Measurements from ENCODE around the gene PDE10A. TPM values are rescaled to one million over a fixed set of nuclear protein-coding genes. Genes with fewer than 3 reads are reported as not detected.
A peak's percentile ranks its signal among the peaks of the same experiment; 100 is the strongest.
"Not testable (repeated sequence)": the region's sequence is repeated elsewhere in the genome, so short reads cannot be mapped to it uniquely, and the experiment has no call there.

PDE10A gene
- total RNA-seq, 1 experiment from 2014 or later = 233 TPM

DNA sequence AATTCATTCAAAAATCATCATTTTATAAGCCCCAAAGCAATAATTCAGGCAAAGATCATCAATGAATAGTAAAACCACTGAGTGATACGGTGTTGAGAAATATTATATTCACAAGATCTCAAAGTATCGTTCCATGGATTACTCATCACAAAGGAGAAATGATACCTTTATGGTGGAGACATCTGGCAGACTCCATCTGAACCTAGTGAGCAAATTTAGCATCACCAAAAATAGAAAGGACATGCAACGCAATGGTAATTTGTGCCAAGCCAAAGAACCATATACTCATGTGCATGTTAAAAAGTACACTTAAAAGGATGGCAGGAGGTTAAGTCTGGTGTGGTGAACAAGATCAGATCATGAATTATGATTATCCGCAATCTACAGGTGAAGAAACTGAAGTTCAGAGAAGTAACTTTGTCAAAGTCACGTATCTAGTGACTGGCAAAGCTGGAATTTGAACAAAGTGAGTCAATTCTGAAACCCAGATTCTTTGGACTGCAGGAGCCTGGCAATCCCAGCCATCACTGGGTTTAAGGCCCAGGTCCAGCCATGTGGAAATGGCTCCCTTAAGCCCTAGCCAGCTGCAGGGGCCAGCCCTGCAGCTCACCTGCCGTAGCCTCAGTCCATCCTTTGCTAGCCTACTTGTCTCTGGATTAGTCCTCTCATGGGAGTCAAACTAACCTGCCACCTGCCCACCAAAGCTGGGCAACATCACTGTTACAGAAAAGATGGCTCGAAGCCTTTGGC is 68.3 kb downstream of the PDE10A start:
- no peak for DNase-seq (ENCODE audit: extremely low read depth, low read depth)

DNA sequence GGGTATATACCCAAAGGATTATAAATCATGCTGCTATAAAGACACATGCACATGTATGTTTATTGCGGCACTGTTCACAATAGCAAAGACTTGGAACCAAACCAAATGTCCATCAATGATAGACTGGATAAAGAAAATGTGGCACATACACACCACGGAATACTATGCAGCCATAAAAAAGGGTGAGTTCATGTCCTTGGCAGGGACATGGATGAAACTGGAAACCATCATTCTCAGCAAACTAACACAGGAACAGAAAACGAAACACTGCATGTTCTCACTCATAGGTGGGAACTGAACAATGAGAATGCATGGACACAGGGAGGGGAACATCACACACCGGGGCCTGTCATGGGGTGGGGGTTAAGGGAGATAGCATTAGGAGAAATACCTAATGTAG is 70.1 kb downstream of the PDE10A start:
- not testable (repeated sequence) for DNase-seq (ENCODE audit: extremely low read depth, low read depth)

DNA sequence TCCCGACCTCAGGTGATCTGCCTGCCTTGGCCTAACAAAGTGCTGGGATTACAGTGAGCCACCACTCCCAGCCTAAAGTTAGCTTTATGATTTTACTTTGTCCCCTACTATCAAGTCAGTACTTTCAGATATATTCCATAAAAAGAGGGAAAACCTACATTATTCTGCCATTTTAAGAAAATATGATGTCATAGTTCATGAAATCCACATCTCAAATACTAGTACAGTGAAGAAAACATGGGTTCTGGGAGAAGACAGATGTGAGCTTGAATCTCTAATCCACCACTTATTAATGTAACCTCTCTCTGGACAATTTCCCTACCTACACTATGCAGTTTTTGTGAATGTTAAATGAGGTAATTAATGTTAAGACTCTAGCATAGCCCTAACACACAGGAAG is 74.5 kb downstream of the PDE10A start:
- DNase-seq (ENCODE audit: extremely low read depth, low read depth) = no peak

DNA sequence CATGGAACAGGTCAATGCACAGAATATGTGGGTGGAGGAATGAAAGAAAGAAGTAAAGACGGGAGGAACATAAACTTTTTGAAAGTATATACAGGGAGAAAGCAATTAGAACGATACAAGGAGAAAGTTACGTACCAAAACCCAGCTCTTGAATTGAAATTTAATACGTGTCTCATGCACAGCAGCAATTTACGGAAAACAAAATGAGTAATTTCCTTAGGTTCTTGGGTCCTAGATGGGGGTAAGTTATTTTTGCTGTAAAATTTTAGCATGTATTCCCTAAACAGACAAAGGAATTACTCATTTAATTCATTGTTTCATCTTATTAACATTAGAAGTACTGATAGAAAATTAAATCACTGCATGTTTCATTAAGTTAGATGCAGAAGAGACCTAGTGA is 75.8 kb downstream of the PDE10A start:
- DNase-seq (ENCODE audit: extremely low read depth, low read depth) = no peak

DNA sequence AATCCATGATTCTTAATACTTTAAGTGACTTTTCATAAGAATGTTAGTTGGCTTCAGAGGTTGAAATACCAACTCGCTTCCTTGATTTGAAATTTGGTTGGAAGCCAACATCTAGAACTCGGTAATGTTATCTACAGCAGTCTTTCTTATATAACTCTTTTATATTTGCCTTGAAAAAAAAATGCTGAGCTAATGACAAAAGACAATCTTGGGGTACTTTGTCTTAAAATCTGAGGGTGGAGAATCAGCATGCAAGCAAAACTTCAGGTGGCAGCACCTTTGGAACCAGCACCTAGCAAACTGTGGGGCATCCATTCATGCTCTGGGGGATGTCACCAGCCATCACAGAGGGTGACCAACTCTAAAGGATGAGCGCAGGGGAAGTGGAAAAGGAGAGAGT is 76.3 kb downstream of the PDE10A start:
- no peak for DNase-seq (ENCODE audit: extremely low read depth, low read depth)

DNA sequence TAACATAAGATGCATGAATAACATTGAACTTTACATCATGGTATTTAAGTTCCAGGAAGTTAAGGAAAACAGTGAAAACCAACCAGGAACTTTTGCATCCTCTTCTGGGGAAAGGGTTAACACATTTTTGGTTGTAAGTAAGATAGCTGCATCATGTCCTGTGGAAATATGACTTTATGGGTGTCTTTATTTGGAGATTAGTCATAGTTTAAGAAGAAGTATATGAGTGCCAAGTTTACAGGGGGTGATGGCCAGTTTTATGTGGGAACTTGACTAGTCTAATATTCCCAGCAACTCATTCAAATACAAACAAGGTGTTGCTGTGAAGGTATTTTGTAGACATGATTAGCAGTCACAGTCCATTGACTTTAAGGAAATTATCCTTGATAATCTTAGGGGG is 78.0 kb downstream of the PDE10A start:
- DNase-seq (ENCODE audit: extremely low read depth, low read depth) = no peak

DNA sequence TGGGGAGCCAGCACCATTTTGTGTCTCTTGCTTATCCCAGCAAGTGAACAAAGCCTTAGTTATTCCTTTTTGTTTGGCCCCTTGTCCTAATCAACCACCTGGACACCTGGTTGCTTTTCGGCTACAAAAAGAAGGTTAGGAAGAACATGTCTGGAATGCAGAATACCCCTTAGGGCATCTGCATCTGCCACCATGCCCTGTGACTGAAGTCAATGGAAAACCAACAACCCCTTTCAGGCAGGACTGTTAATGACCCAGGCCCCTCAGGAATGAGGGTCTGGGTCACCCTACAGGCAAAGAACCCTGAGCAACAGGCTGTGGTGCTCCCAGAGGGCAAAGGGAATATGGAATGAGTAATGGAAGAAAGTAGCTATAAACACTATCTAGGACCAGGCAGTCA is 78.5 kb downstream of the PDE10A start:
- DNase-seq (ENCODE audit: extremely low read depth, low read depth) = no peak

DNA sequence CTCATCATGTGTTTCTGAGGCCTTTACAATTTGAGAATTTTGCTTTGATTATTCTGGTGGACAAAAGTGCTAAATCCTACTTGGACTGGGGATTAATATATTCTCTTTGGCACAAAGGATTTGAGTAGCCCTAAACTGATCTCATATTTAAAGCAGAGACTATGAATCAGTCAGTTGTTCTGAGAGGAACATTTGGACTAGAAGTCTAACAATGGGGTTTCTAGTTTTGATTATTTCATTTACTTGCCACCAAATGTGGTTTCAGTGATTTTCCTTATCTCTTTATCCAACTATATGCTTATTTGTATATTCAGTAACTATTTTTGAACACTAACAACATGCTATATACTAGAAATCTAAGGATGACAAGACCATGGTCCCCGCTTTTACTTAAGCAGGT is 81.4 kb downstream of the PDE10A start:
- DNase-seq (ENCODE audit: extremely low read depth, low read depth) = no peak

DNA sequence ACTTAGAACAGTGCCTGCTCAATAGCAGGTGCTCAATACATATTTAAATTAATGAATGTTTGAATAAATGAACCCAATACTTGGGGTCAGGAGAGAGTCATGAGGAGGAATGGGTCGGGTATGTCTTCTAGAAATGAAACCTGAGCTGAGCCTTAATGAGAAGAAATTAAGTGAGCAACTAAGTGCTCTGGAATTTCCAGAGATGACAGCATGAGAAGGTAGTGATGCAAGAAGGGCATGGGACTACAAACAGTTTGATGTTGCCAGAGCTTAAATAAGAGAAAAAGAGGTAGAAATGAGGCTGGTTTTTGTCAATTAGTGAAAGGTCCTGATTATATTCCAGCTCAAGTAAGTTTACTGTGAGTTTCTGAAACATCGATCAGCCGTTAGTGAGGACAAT is 82.9 kb downstream of the PDE10A start:
- no peak for DNase-seq (ENCODE audit: extremely low read depth, low read depth)

DNA sequence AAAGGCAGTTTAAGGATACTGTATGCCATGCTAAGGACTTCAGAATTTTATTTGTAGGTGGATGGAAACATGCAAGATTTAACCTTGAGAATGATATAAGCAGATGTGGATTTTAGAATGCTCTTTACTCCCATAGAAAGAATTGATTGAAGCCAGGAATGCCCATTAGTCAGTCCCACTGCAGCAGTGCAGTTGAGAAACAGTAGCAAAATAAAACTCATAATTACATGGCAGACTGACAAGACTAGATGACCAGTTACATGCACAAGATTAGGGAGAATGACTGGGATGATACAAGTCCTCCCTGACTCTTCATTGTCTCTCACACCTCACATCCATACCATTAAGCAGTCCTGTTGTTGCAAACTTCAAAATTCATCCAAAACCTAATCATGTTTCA is 83.9 kb downstream of the PDE10A start:
- DNase-seq (ENCODE audit: extremely low read depth, low read depth) = no peak

DNA sequence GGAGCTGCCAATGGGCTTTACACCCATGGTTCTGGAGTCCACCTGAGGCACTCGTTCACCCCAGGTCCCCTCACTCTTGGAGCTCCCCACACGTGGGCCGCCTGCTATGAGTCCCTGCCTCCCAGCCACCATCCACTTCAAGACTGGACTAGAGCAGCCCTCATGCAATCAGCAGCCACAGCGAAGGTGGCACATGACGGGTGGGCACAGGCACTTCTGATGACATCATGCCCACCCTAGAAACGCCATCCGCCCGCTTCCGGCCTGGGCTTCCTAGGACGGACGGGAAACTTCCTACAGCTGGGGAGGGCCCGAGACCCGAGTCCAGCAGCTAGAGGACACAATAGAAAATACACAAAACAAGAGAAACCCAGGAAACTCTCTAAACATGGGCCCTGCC is 85.5 kb downstream of the PDE10A start:
- DNase-seq (ENCODE audit: extremely low read depth, low read depth) = no peak

DNA sequence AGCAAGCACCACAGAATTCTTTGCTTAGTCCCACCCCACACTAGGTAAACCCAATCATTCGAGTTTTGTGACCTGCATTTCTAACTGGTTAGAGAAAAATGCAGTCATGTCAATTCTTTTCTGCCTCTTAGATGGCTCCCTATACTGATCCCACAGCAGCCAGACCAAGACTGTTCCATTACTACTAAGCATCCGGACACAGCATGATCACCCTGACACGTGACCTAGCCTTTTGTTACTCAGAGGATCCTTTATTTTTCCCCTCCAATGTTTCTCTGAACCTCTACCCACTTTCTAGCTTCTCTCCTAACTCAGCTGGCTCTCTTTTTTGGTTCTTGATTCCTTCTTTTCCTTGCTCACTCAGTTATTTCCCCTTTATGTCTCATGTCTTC is 87.9 kb downstream of the PDE10A start:
- DNase-seq (ENCODE audit: extremely low read depth, low read depth) = peak; percentile 22

DNA sequence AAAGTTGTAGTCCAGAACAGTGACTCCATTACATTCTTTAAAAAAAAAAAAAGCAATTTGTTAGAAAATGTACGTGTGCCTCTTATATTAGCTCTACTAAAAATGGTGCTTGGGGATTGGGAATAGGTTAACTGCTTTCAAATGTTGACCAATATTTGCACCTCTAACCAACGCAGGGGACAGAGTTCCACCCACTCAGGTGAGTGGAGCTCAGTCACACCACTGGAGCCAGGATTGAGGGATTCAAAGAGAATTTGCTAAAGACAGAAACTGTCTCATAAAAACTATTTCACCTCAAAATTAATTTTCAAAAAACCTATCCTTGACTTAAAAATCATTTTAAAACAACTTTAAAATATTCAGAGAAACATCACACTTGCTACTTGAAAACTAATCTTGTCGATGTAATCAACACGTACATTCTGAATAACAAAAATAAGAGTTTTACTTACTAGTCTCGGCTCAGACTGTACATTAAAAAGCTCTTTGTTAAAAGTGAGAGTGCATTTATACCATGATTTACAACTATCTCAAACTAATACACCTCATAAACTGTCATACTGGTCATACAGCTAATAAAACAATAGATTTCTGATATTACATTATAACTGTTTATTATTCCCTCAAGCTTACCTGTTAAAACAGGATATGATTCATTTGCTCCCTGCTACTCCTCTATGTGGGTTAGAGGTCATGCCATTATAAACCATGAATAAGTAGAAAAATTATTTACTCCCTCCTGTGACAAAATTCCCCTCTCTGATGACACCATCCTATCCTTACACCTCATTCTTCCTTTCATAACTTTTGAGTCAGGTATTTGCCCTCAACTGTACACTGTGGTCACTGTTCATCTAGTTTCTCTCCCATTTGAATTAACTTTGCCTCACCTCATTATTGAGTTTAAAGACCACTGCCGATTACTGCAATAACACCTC is 88.6 kb downstream of the PDE10A start:
- peak; percentile 63 for DNase-seq (ENCODE audit: extremely low read depth, low read depth)

DNA sequence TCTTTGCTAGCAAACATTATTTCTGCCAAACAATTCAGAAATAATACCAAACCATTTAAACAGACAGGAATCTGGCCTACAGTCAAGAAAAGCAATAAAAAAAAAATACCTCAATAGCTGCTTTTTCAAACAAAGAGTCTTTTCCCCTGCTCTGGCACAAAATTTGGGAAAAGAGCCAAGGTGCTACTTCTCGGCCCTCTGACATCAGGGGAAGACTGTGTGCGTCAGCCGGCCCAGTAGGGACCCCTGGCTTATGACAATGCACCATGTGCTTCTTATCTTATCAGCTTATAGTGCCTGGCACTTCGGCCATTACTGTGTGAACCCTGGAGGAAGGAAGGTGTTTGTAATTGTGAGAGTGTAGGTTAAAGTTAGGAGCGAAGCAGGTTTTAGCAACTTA is 89.4 kb downstream of the PDE10A start:
- DNase-seq (ENCODE audit: extremely low read depth, low read depth) = peak; percentile 75

DNA sequence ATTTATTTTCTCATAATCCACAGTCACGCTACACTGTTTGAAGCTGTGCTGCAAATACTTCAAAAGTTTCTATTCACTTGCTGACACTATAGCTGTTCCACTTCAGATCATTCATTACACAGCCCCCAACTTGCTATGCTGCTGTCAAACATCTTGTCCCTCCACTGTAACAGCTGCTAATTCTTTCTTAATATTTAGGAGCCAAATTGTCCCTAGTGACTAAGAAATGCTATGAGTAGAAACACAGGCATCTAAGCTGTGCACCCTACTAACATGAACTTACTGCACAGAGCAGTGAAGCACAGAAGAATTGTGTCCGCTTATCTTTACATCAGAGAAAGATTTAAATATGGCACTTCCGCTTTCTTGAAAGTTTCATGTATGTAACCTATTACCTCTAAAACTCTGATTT is 91.3 kb downstream of the PDE10A start:
- no peak for DNase-seq (ENCODE audit: extremely low read depth, low read depth)

DNA sequence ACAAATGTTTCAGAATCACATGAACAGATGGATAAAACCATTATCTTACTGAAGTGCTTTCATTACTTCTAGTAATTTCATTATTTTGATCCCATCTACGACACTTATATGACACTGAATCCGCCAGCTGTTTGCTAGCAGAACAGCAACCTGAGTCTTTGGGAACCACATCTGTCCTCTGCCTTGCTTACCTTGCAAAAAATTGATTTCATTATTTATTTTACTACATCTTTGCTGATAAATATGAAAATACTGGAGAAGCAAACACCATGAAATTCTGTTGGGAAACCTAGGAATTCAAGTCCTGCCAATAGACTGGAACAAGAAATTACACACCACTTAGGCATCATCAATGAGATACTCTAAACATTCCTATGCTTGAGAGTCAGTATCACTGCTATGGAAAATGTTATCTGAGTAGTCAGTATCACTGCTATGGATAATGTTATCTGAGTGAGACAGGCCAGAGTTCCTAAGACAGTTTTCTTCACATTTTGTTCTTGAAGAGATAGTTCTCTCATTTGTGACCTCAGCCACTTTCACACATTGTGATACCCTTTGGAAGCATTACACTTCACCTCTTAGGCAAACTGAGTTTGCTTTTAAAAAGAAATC is 91.9 kb downstream of the PDE10A start:
- DNase-seq (ENCODE audit: extremely low read depth, low read depth) = peak; percentile 18

DNA sequence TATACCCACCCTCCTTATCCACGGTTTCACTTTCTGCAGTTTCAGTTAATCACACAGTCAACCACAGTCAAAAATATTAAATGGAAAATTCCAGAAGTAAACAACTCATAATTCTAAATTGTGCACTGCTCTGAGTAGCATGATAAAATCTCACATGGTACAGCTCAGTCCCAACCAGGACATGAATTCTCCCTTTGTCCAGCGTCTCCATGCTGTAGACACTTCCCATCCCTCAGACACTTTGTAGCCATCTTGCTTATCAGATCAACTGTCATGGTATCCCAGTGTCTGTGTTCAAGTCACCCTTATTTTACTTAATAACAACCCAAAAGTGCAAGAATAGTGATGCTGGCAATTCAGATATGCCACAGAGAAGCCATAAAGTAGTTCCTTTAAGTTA is 94.7 kb downstream of the PDE10A start:
- DNase-seq (ENCODE audit: extremely low read depth, low read depth) = no peak

DNA sequence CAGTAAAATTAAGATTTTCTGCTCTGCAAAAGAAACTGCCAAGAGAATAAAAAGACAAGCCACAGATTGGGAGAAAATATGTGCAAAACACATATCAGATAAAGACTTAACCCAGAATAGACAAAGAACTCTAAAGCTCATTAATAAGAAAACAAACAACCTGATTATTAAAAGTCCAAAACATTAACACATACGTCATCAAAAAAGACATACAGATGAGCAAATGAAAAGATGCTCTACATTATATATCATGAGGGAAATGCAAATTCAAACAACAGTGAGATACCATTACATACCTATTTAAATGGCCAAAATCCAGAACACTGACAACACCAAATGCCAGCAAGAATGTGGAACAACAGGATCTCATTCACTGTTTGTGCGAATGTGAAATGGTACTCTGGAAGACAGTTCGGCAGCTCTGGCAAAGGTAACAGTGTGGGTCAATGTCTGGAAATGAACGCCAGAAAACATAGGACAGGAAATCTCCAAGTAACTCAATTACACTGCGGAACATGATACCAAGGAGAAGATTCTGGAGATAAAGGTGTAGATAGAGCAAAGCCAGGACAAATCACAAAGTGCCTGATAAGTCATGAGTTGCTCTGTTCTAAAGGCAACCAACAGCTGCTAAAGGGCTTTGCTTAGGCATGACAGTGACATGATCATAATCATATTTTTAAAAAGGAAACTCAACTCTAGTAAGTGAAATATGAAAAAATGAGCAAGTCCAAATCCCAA is 96.8 kb downstream of the PDE10A start:
- DNase-seq (ENCODE audit: extremely low read depth, low read depth) = no peak

DNA sequence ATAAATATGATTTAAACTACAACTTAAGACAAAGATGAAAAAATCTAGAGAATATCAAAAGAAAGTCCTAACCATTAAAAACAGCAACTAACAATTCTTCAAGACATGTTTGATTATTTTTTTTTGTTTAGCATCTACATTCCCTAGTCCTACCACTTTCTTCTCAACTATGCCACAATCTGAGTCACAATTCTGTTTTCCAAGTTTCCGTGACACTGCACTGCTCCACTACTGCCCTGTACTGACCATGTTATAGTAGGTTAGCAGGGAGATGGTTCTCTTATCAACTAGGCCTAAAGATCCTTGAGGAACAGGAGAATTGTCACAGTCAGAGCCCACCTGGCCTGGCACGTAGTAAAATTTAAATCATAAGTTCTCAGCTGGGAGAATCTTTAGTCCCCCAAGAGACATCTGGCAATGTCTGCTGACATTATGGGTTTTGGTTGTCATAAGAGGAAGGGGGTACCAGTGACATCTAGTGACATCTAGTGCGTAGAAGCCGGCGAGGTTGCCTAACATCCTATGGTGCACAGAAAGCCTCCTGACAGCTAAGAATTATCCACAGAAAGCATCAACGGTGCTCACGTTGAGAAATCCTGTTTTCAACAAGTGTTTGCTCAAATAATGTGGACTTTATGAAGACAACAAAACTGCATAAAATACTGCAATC is 100.5 kb downstream of the PDE10A start:
- DNase-seq (ENCODE audit: extremely low read depth, low read depth) = no peak

DNA sequence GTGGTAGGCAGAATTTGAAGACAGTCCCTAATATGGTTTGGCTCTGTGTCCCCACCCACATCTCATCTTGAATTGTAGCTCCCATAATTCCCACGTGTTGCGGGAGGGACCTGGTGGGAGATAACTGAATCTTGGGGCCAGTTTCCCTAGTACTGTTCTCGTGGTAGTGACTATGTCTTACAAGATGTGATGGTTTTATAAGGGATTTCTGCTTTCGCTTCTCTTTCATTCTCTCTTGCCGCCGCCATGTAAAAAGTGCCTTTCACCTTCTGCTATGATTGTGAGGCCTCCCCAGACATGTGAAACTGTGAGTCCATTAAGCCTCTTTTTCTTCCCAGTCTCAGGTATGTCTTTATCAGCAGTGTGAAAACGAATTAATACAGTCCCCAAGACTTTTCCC is 103.4 kb downstream of the PDE10A start:
- no peak for DNase-seq (ENCODE audit: extremely low read depth, low read depth)

Measured in NCI-H460 (cell line).